Astrocyte of the spinal cord (primary cell): ENCODE data around the gene DISC1.

ENCODE experiments used
- DNase-seq: peaks from one replicate; pipeline ENCODE4 v3.0.0; 2011; ENCODE audit warnings: low read depth, low spot score
- H3K4me3 ChIP-seq: 2 replicates; pipeline ENCODE4 v1.5.1; 2011; ENCODE audit warnings: low read depth, mild to moderate bottlenecking, low read length, moderate library complexity
- in situ Hi-C: cut with HindIII; loops from 2 replicates; pipeline ENCODE4 v1.10.0; 2017; ENCODE audit warnings: low sequenced_read_pairs
- TF ChIP-seq, protein P1 (sequence below): IDR thresholded peaks from 2 replicates; pipeline ENCODE4 v1.5.1; 2012; ENCODE audit warnings: low read depth, mild to moderate bottlenecking, low read length, inconsistent platforms

Gene DISC1

DNA sequence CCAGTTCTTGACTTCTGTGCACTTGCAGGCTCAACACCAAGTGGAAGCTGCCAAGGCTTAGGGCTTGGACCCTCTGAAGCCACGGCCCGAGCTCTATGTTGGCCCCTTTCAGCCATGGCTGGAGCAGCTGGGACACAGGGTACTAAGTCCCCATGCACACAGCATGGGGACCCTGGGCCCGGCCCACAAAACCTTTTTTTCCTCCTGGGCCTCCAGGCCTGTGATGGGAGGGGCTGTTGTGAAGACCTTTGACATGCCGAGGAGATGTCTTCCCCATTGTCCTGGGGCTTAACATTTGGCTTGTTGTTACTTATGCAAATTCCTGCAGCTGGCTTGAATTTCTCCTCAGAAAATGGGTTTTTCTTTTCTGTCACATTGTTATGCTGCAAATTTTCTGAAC lies 59.8 kb downstream of the DISC1 start:
- no peak overlapping the region for H3K4me3 ChIP-seq
- no peak for DNase-seq
- TF ChIP-seq, protein P1, sequence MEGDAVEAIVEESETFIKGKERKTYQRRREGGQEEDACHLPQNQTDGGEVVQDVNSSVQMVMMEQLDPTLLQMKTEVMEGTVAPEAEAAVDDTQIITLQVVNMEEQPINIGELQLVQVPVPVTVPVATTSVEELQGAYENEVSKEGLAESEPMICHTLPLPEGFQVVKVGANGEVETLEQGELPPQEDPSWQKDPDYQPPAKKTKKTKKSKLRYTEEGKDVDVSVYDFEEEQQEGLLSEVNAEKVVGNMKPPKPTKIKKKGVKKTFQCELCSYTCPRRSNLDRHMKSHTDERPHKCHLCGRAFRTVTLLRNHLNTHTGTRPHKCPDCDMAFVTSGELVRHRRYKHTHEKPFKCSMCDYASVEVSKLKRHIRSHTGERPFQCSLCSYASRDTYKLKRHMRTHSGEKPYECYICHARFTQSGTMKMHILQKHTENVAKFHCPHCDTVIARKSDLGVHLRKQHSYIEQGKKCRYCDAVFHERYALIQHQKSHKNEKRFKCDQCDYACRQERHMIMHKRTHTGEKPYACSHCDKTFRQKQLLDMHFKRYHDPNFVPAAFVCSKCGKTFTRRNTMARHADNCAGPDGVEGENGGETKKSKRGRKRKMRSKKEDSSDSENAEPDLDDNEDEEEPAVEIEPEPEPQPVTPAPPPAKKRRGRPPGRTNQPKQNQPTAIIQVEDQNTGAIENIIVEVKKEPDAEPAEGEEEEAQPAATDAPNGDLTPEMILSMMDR: no peak
- in situ Hi-C loops: no loop called here

DNA sequence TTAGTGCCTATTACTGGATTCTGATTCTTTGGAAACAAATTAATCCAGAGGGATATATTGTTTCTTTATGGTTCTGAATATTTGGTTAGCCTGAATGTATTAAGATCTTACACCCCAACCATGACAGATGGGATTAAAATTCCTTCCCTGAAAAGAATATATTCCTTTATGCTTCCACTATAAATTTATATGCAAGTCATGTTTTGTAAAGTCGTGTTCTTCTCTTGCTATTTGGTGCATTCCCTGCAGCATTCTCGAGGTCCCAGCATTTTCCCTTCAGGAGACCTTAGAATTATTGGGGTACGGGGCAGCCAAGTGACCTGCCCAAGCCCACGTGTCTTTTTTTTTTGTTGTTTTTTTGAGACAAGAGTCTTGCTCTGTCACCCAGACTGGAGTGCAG lies 62.4 kb downstream of the DISC1 start:
- in situ Hi-C loops: no loop called here
- TF ChIP-seq, protein P1: no peak
- no peak for DNase-seq

DNA sequence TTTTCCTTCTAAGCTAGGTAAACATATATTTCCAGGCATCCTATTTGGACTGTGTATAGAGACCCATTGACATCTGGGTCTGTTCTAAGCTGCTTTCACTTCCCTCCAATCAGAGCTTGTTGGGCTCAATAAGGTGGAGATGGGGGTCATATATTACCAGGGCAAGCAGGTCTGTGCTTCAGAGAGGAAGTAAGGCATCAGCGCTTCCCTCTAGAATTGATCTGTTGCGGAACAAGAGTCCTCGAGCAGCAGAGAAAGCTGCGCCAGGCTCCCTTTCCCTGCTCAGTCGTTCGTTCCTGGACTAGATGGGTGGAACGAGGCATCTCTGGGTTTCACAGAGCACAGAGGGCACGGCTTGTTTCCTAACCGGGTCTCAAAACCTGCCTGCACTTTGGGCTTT lies 63.5 kb downstream of the DISC1 start:
- TF ChIP-seq, protein P1: no peak
- no peak overlapping the region for H3K4me3 ChIP-seq
- in situ Hi-C loops: no loop called here
- no peak for DNase-seq

More for the DNA sequence above, 62.4 kb downstream of the DISC1 start:
- no peak overlapping the region for H3K4me3 ChIP-seq

DNA sequence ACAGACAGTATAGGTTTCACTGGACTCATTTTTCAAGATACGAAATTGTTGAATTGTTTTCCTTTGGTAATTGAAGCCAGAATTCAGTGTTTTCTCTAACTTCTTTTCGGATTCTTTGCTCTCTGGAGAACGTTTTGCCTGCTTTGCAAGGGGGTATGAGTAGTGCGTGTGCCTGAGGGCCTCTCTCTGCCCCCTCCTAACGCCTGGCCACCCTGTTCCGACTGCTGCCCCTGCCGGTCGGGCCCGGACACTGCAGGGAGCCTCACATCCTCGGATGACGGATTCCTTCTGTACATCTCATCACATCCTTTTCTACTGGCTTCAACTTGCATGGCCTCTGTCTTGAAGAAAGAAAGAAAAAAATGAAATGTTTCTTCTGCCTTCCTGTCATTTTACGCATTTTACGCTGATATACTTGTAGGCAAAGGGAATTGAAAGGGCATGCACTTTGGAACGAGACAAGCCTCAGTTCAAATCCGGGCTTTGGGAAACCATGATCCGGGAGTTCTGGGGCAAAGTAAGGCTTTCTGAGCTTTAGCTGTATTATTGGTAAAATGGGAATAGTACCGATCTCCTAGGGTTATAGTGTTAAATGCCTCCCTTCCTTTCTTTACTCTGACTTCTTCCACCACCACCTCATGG lies 65.1 kb downstream of the DISC1 start:
- H3K4me3 ChIP-seq: no peak overlapping the region
- peak; percentile 49 for DNase-seq
- TF ChIP-seq, protein P1: peak; percentile 93
- in situ Hi-C loops: no loop called here

DNA sequence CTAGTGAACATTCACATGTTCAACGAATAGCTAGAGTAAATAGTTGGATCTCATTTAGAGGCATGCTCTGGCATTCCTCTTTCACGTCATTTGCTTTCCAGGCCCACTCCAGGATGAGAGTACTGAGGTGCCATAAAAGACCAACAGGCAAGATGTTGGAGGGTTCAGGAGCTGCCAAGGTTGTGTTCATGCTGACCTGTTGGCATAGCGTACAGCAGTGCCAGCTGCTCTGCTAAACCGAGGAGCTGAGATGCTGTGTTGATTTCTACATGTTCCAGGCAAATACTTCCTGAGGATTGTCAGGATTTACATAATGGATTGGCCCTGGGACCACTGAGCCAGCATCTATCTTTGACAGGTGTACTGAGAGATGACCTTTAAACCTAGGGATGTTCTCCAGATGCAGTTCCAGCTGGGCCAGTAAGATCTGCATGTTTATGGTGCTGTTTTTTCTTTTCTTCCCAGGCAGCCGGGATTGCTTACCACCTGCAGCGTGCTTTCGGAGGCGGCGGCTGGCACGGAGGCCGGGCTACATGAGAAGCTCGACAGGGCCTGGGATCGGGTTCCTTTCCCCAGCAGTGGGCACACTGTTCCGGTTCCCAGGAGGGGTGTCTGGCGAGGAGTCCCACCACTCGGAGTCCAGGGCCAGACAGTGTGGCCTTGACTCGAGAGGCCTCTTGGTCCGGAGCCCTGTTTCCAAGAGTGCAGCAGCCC lies 66.9 kb downstream of the DISC1 start:
- DNase-seq: no peak
- in situ Hi-C loops: no loop called here
- no peak overlapping the region for H3K4me3 ChIP-seq
- TF ChIP-seq, protein P1: no peak

DNA sequence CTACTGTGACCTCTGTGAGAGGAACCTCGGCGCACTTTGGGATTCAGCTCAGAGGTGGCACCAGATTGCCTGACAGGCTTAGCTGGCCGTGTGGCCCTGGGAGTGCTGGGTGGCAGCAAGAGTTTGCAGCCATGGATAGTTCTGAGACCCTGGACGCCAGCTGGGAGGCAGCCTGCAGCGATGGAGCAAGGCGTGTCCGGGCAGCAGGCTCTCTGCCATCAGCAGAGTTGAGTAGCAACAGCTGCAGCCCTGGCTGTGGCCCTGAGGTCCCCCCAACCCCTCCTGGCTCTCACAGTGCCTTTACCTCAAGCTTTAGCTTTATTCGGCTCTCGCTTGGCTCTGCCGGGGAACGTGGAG lies 67.5 kb downstream of the DISC1 start:
- no peak overlapping the region for H3K4me3 ChIP-seq
- TF ChIP-seq, protein P1: no peak
- DNase-seq: no peak
- in situ Hi-C loops: no loop called here
